Mucosa of gallbladder (tissue), 1 donor: ENCODE measurements around the gene TBRG1. TPM values are rescaled to one million over a fixed set of nuclear protein-coding genes. Genes with fewer than 3 reads are reported as not detected.
A peak's percentile ranks its signal among the peaks of the same experiment; 100 is the strongest.

Experiments used
- DNase-seq: peaks from one replicate; pipeline ENCODE4 v3.0.0-alpha.2; 2020; ENCODE audit warnings: low spot score
- total RNA-seq: library from RNA; stranded (reverse); gene quantifications from one replicate; pipeline ENCODE4 v1.2.1, GENCODE V29; 2021
- donor health status: DM: no; HTN: no; CAD: no.

The TBRG1 gene
- total RNA-seq, 1 donor from 2014 or later = 43.9 TPM

DNA sequence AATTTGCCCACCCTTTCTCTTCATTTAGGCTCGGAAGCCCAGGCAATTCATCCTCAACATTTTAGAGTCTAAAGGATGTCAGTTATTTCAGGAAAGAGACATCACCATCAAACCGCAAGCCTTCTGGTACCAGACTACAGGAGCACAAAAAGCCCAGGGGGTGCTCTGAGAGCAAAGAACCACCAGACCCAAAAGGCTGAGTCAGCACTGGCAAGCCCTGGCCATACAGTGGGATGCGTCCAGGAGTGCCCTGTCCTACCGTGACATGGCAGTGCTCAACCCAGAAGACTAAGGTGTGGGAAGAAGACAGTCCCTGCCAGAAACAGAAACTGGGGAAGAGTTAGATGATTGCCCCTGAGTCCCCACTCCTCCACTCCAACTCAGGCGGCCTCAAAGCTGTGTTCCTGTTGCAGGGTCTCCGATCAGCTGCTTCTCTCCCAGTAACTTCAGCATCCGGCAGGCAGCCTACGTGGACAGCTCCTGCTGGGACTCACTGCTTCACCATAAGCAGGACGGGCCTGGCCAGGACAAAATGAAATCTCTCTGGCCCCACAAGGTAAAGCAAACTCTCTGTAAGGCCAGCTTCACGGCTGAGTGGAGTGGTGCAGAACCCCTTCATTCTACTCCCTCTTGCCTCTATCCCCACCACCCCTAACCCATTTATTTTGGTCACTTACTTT lies 10.0 kb upstream of the TBRG1 start:
- no peak for DNase-seq

DNA sequence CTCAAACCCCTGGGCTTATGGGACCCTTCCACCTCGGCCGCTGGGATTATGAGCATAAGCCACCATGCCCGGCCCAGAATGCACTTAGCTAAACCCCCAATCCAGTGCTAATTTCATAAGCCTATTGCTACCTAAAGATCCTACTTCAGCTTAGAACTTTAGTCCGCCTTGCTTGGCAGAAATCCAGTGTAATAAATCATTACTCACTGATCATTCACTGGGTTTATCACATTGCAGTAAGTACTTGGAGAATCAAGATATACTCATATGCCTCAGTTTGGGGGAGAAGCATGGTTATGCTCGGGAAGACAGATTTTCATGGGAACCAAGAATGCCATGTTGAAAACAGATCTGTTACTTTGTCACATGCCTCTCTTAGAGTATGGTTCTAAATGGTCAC lies 3.8 kb upstream of the TBRG1 start:
- no peak for DNase-seq

DNA sequence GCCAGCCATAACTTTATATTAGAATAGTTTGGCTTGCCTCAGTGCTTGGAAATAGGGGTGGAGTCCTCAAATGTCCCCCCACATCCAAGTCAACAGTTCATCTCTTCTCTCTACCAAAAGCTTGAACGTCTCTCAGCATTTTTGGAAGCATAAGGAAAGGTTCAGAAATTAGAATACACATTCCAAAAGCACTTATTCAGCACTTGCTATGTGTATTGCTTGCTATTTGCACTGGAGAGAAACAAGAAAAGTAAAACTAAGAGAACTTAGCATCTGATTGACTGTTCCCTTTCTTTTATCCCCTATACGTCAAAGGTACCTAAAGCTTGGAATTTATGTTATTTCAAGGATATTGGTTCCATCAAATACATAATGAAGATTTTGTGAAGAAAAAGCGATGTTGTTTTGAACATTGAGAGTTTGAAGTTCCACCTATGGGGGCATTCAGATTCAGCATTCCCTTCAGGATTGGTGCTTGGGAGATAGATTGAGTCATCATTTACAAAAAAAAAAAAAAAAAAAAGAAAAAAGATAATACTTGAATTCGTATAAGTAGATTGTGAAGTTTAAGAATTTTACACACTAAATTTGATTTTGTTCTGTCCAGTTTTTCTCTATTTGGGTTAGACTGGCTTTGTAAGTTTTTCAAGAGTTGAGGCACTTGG lies 1.3 kb downstream of the TBRG1 start:
- DNase-seq = no peak

DNA sequence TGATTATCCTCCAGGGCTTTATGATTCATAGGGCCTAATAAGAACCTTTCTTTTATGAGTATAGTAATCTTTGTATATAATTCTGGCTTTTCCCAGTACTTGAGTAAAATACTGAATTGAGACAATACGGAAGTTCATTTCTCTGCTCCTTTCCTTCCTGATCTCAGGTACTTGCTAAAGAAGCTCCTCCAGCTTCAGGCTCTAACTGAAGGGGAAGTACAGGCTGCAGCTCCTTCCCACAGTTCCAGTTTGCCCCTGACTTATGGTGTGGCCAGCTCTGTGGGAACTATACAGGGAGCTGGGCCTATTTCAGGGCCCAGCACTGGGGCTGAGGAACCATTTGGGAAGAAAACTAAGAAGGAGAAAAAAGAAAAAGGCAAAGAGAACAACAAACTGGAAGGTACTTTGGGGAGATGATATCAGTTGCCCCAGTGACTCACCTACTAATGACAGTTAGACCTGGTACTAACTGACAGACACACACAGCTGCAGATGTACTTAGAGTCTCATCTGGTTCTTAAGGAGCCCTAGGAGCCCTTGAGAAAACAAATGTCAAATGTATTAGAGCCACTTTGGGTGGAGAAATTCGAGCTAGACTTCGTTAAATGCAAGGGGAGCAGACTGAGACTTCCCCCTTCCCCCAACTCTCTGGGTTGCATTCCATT lies 3.0 kb downstream of the TBRG1 start:
- DNase-seq = no peak

DNA sequence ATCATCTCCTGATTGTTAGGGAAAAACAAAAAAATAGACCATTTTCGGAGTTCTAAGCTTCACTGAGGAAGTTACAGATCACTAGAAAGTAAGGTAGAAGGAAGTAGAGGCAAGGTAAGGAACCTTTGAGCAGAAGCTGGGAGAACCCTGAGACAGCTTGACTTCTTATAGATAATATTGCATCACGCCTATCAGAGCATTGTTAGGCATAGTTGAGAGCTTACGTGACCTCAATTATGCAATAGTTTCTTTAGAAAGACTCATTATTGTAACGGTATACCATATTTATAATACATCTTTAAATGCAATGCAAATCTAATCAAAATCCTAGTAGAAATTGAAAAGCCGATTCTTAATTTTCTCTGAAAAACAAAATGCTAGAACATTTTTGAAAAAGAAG lies 4.9 kb downstream of the TBRG1 start:
- no peak for DNase-seq

DNA sequence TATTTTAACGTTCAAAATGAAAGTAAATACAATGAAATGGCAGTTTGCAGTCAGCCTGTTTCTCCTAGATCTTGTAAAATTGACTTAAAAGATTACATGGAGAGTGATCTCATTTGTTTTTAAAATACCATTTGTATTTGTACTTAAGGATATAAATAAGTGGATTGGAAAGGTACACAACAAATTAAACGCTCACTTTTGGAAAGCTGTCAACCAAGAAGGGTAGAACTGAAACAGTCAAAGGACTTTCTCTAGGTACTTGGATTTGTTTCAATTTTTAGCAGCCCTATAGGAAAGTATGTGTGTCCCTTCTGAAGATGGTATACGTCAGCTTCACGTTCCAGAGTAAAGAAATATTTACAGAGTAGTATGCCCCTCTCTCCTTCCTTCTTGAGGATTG lies 7.3 kb downstream of the TBRG1 start:
- DNase-seq = no peak

DNA sequence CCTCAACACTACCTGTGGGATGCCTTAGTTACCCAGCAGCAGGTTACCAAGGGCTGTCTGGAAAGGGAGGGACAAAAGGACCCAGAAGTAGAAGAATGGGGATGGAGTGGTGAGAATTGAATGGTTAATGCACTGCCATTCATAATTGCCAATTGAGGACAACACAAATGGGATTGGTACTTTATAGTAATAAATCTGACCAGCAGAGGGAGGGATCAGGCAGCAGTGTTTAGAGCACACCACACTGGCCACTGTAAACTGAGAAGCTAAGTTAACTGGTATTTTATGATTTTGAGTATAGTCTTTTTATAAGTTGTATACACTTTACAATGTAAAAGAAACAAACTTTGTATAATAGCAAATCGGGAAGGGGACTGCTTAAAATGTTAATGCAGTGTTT lies 10.7 kb downstream of the TBRG1 start:
- no peak for DNase-seq

DNA sequence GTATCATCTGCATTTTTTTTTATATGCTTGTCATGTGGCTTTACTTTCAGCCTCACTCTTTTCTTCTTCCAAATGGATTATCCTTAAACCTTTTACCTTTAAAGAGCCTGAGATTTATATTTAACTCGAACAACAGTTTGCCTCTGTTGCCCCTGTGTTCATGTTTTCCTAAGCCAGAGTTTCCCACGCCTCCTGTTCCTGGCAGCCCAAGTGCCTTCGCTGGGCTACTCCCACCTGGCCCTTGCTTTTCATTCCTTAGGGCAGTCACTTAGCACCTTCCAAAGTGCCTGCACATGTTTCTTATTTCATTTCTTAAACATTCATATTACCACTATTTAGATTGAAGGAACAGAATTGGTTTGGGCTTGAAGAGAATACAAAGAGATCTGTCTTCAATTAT lies 13.3 kb downstream of the TBRG1 start:
- no peak for DNase-seq

DNA sequence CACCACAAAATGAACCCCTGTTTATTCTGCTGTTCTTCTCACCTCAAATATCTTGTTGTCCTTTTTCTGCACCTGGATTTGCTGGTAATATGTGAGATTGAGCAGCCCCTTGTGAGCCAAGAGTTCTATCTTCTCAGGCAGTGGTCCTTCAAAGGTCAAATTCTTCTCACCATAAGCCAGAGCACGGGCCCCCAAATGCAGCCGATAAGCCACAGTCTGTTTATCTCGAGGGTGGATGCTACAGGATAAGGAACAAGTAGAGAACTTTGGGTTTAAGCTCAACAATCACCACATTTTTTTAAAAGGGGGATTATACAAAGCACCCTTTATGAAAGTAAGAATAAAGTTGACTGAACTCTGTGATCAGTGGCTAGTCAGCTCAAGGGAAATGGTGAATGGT lies 15.8 kb downstream of the TBRG1 start:
- no peak for DNase-seq

DNA sequence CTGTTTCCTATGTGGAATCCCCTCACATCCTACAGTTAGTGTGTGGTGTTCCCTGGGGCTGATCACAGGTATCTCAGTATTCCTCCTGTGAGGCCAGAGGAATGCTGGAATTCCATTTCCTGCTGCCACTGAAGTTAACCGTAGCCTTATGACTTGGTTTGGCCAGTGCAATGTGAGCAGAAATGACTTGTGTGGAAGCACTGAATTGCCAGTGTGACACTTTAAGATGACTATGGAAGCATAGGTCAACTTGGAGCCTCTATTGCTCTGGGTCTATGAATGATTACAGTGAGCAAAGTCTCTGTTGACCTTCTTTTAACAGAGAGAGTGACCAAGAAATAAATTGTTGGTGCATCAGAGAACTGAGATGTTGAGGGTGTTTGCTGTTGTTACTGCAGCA lies 16.5 kb downstream of the TBRG1 start:
- no peak for DNase-seq

DNA sequence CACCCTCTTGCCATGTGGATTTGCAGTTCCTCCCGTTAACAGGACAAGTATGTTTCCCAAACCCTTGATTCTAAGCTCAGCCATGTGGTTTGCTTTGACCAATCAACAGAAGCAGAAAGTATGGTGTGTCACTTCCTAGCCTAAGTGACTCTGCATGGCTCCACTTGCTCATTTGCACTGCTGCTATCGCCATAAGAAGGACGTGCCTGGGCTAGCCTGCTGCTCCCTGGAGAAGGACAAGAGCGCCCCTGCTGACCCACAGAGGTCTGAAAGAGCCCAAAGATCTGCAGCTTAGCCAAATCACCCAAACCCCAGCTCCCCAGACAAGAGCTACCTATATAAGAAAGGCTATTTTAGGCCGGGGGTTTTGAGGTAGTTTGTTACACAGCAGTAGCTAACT lies 18.0 kb downstream of the TBRG1 start:
- DNase-seq = no peak

DNA sequence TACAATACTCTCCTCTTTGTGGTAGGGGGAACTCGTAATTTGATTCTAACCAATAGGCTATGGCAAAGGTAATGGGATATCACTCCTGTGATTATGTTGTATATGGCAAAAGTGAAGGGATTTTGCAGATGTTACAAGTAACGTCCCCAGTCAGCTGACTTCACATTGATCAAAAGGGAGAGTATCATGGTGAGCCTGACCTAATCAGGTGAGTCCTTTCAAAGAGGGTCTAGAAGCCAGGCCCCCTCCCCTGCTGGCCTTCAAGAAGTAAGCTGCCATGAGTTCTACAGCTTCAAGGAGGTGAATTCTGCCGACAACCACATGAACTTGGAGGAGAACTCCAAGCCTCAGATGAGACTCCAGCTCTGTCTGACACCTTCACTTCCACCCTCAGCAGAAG lies 20.0 kb downstream of the TBRG1 start:
- DNase-seq = no peak

DNA sequence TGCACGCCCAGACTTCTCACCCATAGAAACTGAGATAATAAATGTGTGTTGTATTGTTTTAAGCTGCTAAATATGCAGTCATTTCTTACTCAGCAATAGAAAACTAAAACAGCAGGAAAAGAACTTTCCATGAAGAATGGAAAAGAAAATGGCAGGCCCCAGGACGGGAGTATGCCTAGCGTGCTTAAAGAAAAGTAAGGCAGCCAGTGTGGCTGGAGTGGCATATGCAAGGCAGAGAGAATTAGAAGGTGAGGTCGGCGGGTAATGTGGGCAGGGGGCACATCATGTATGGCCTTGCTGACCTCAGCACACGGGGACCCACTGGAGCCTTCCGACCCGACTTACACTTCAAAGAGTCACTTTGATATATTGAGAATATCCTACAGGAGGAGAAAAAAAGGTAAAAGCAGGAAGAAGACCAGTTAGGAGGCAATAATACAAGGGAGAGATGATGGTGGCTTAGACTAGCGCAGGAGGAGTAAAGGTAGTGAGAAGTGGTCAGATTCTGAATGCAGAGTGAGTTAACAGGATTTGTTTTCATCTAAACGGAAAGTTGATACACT lies 20.5 kb downstream of the TBRG1 start:
- no peak for DNase-seq

DNA sequence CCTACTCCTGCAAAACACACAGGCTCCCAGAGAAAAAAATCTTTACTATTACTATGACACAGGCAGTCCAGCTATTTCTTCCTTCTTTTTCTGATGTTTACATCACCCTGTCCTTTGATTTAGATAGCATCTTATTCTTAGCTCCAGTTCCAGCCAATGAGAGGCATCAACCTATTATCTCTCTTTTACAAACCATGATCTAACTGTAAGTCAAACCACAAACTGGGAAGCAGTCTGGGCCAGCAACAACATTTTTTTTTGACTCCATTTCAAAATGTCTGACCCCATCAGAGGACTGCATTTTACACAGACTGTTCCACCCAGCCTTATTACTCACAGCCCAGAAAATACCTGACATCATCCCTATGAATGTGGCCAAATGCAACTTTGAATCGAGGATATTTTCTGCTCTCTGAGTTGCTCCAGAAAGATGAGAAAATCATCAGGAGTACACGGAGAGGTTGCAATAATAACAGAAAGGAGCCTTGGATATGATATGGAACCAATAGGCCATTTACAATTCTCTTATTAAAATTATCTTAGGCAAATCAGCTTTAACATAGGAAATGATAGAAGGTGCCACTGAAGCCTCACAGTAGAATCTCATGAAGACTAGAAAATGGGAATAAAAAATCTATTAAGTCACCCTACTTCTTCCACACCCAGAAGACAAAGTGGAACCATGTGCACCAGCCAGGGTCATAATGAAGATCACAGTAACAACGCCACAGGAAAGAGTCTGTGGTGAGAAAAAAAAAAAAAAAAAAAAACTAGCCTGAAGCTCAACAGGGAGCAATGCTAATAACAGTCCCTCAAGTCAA lies 21.2 kb downstream of the TBRG1 start:
- DNase-seq = no peak

DNA sequence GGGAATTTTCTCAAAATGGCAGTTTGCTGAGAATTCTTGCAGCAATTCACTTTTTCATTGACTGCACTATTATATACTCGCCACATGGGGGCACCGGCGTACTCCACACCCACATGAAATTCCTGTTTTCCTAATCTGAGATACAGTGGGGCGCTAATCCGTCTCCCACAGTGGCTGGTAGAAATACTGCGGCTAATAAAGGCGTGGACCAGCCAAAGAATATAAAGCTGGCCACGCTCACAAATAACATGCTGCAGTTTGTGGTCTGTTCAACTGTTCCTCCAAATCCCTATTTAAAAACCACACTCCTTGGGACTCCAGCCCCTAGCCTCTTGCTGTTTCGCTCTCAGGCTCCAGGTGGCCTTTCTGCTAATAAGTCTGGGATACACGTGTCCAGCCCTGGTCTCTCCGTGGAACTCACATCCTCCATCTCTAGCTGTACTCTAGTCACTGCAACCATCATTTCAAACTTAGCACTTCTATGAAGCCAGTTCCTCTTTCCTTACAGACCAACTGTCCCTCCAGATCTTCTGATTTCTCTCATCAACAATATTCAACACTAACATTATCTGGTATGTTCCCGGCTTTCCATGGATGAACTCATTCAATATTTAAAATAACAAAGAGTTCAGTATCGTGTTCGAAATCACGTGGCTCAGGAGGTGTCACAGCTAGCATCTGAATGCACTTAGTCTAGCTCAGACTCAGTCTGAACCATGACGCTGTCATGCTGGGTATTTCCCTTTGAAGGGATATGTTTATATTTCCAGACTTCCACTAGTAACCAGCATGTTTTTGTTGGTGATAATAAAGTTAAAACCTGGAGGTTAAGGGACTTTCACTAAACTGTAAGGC lies 22.0 kb downstream of the TBRG1 start:
- DNase-seq = peak; percentile 44

DNA sequence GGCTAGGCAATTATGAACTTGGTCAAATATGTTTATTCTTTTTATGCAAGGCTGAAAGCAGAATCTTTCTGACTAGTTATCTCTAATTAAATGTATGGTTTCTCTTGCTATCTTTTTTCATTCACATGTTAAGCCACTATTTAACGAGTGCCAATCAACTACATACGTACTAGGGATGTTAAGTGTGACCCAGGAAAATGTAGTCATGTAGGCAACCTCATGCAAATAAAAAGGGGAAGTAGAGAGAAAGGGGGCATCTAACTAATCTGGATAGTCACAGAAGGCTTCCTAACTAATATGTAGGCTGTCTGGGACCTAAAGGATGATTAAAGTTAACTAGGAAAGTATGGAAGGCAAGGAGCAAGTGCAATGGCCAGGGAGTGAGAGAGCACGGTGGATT lies 23.5 kb downstream of the TBRG1 start:
- no peak for DNase-seq

DNA sequence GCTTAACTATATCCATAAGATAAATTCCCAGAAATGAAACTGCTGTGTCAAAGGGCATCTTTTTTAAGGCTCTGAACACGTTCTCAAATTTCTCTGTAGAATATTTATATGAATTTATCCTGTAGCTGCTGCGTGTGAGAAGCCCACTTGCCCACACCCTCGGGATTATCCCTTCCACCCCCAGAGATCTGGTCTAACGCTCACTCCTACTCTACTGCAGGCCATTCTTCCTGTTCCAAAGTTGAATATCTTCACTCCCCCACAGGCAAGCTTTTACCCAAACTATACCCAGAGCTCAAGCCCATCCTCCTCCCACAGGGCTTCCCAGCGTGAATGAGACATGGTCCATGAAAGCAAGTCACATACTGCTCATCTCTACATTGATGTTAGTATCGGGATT lies 25.9 kb downstream of the TBRG1 start:
- no peak for DNase-seq

DNA sequence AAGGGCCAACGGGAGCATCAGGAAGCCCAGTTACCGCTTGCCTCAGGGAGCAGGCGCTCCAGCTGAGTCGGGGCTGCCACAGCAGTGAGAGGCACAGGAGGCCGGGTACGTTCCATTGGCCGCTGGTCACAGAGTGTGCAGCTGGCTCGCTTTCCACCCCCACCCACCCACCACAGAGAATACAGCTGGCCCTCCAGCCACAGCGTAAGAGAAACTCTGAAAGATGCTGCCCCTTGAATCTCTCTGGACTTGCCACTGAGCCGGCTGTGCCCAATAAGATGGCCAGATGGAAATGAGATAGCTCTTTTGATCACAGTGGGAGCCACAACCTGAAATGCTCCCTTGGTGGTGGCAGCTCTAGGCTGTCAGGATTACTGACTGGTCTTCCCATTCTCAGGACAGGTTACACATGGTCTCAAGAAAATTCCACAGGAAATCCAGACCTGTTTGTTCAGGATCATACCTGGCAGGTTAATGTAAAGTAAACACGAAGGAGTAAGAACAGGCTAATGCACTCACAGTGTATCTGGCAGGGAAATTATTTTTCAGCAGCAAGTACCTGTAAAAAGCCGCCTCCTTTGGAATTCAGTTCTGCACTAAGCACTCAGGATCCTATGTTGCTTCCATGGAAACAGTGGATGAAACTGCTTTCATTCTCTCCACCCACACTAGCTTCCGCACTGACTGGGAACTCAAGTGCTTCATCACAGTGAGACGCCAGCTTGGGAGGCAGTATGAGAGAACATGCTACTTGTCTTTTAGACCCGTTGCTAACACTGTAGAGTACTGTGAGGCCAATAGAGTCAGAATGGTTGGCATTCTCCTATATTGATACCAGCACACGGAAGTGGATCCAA lies 34.3 kb downstream of the TBRG1 start:
- DNase-seq = no peak

DNA sequence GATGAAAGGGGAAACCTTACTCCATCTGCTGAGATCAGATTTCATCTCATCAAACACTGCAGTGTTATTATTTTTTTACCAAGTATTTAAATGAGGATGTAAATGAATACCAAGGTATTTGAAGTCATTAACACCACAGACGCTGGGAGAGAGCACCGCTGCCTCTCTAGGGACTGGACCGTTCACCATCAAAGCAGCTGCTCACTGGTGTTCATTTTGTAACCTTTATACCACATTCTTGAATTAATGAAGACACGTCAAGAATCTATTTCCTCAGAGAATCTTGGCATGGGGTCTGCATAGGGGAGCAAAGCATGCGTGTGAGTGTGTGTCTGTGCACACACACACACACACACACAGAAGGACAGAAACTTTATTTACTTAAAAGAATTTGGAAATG lies 35.2 kb downstream of the TBRG1 start:
- DNase-seq = no peak

DNA sequence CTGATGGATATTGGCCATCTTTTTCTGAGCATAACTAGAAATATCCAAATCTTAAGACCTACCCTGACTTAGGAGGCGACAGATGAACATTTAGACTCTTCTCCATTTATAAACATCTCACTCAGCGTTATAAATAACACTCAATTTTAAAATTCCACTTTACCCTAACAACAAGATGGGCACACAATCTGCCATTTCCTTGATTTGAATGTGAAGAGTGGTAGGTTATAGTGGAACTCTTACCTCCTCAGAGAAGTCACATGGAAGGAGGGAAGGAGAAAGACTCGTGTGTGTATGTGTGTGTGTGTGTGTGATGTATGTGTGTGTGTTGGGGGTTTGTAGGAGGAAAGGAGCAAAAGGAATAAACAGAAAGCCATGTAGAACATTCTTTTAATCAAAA lies 35.8 kb downstream of the TBRG1 start:
- no peak for DNase-seq
